ENCODE measurements around the gene BBS7.

BBS7 gene

GRCh38 chr4:121881158-121881557 is 10.9 kb upstream of the BBS7 start:
- no peak for DNase-seq (ENCODE audit: low read depth, low spot score)
- Histone ChIP-seq H3K9me3 (ENCODE audit: low read depth, low read length) (no peaks in the 10 kb centered on the region), H3K27ac (no peak overlapping the region), H3K4me3 (no peak overlapping the region), H3K9ac (ENCODE audit: insufficient read length) (no peak overlapping the region), H3K36me3 (ENCODE audit: insufficient read depth, low read length) (no peaks in the 10 kb centered on the region)
- TF ChIP-seq EZH2 (IDR thresholded peaks at IDR 0.05) (no peak), POLR2AphosphoS5 (IDR thresholded peaks at IDR 0.05; ENCODE audit: borderline replicate concordance, low read depth, low read length) (no peak), FOXP2 (optimal IDR thresholded peaks at IDR 0.05; ENCODE audit: control extremely low read depth, extremely low read length, insufficient read depth) (no peak)

GRCh38 chr4:121879135-121879534 is 8.9 kb upstream of the BBS7 start:
- TF ChIP-seq EZH2 (IDR thresholded peaks at IDR 0.05) (no peak), FOXP2 (optimal IDR thresholded peaks at IDR 0.05; ENCODE audit: control extremely low read depth, extremely low read length, insufficient read depth) (no peak), POLR2AphosphoS5 (IDR thresholded peaks at IDR 0.05; ENCODE audit: borderline replicate concordance, low read depth, low read length) (no peak)
- H3K36me3 ChIP-seq (ENCODE audit: insufficient read depth, low read length), result no peaks in the 10 kb centered on the region
- no peak overlapping the region for H3K4me3 ChIP-seq
- no peak for DNase-seq (ENCODE audit: low read depth, low spot score)
- H3K9me3 ChIP-seq (ENCODE audit: low read depth, low read length), result no peaks in the 10 kb centered on the region
- H3K27ac ChIP-seq, result no peak overlapping the region
- no peak overlapping the region for H3K9ac ChIP-seq (ENCODE audit: insufficient read length)

GRCh38 chr4:121877041-121877773 is 6.9 kb upstream of the BBS7 start:
- DNase-seq (ENCODE audit: low read depth, low spot score), result no peak
- Histone ChIP-seq H3K9me3 (ENCODE audit: low read depth, low read length) (no peaks in the 10 kb centered on the region), H3K4me3 (no peak overlapping the region), H3K36me3 (ENCODE audit: insufficient read depth, low read length) (no peaks in the 10 kb centered on the region), H3K27ac (no peak overlapping the region), H3K9ac (ENCODE audit: insufficient read length) (no peak overlapping the region)
- TF ChIP-seq FOXP2 (optimal IDR thresholded peaks at IDR 0.05; ENCODE audit: control extremely low read depth, extremely low read length, insufficient read depth) (no peak), POLR2AphosphoS5 (IDR thresholded peaks at IDR 0.05; ENCODE audit: borderline replicate concordance, low read depth, low read length) (no peak), EZH2 (IDR thresholded peaks at IDR 0.05) (no peak)

DNA sequence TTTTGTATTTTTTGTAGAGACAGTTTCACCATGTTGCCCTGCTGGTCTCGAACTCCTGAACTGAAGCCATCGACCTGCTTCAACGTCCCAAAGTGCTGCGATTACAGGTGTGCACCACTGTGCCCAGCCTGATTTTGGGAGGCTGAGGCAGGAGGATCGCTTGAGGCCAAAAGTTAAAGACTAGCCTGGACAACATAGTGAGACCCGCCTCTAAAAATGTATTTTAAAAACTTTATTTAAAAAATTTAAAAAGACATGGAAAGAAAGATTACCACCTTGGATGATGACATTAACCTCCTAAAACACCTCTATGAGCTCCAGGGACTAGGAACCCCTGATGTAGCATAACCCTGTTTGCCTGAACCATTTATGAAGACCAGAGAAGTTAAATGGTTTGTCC is 5.8 kb upstream of the BBS7 start:
- H3K9me3 ChIP-seq (ENCODE audit: low read depth, low read length), result no peaks in the 10 kb centered on the region
- no peak overlapping the region for H3K4me3 ChIP-seq
- H3K36me3 ChIP-seq (ENCODE audit: insufficient read depth, low read length), result no peaks in the 10 kb centered on the region
- TF ChIP-seq EZH2 (IDR thresholded peaks at IDR 0.05) (no peak), FOXP2 (optimal IDR thresholded peaks at IDR 0.05; ENCODE audit: control extremely low read depth, extremely low read length, insufficient read depth) (no peak), POLR2AphosphoS5 (IDR thresholded peaks at IDR 0.05; ENCODE audit: borderline replicate concordance, low read depth, low read length) (no peak)
- no peak overlapping the region for H3K27ac ChIP-seq
- DNase-seq (ENCODE audit: low read depth, low spot score), result no peak
- H3K9ac ChIP-seq (ENCODE audit: insufficient read length), result no peak overlapping the region

GRCh38 chr4:121875652-121876051 is 5.4 kb upstream of the BBS7 start:
- H3K4me3 ChIP-seq, result no peak overlapping the region
- no peak overlapping the region for H3K27ac ChIP-seq
- TF ChIP-seq EZH2 (IDR thresholded peaks at IDR 0.05) (no peak), FOXP2 (optimal IDR thresholded peaks at IDR 0.05; ENCODE audit: control extremely low read depth, extremely low read length, insufficient read depth) (no peak), POLR2AphosphoS5 (IDR thresholded peaks at IDR 0.05; ENCODE audit: borderline replicate concordance, low read depth, low read length) (no peak)
- no peaks in the 10 kb centered on the region for H3K36me3 ChIP-seq (ENCODE audit: insufficient read depth, low read length)
- no peaks in the 10 kb centered on the region for H3K9me3 ChIP-seq (ENCODE audit: low read depth, low read length)
- H3K9ac ChIP-seq (ENCODE audit: insufficient read length), result no peak overlapping the region
- no peak for DNase-seq (ENCODE audit: low read depth, low spot score)

DNA sequence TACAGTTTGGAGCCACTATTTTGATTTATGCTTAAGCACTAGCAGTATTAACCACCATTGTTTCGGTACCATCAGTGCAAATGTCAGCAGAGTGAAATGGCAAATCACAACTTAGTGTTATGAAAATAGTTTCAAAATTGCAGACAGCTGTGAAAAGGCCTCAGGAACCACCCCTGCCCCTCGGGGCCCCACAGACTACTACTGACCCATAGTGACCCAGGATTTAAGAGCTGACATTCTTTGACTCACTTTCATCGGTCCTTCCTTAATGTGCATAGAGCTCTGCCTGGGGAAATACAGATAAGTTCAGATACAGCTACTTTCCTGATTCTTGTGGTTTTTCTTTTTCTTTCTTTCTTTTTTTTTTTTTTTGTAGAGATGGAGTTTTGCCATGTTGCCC is 3.3 kb upstream of the BBS7 start:
- Histone ChIP-seq H3K9me3 (ENCODE audit: low read depth, low read length) (no peaks in the 10 kb centered on the region), H3K27ac (no peak overlapping the region), H3K9ac (ENCODE audit: insufficient read length) (no peak overlapping the region), H3K4me3 (no peak overlapping the region), H3K36me3 (ENCODE audit: insufficient read depth, low read length) (no peaks in the 10 kb centered on the region)
- DNase-seq (ENCODE audit: low read depth, low spot score), result no peak
- TF ChIP-seq POLR2AphosphoS5 (IDR thresholded peaks at IDR 0.05; ENCODE audit: borderline replicate concordance, low read depth, low read length) (no peak), EZH2 (IDR thresholded peaks at IDR 0.05) (no peak), FOXP2 (optimal IDR thresholded peaks at IDR 0.05; ENCODE audit: control extremely low read depth, extremely low read length, insufficient read depth) (no peak)

DNA sequence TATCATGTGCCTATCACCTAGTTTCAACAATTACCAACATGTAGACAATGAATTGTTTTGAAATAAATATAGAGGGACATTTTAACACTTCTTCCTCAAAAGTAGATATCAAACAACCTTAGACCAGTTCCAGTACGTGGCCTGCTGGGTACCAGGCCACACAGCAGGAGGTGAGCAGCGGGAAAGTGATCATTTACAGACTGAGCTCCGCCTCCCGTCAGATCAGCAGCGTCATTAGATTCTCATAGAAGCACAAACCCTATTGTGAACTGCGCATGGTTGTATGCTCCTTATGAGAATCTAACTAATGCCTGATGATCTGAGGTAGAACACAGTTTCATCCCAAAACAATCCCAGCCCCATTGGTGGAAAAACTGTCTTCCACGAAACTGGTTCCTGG is 6.5 kb downstream of the BBS7 start:
- Histone ChIP-seq H3K9ac (ENCODE audit: insufficient read length) (no peak overlapping the region), H3K4me3 (no peak overlapping the region), H3K9me3 (ENCODE audit: low read depth, low read length) (0 out of 2 replicates have a peak, but pooled peaks cover 5% of the 10 kb centered on the region), H3K27ac (no peak overlapping the region), H3K36me3 (ENCODE audit: insufficient read depth, low read length) (peaks cover 42% of the 10 kb centered on the region)
- TF ChIP-seq FOXP2 (optimal IDR thresholded peaks at IDR 0.05; ENCODE audit: control extremely low read depth, extremely low read length, insufficient read depth) (no peak), POLR2AphosphoS5 (IDR thresholded peaks at IDR 0.05; ENCODE audit: borderline replicate concordance, low read depth, low read length) (no peak), EZH2 (IDR thresholded peaks at IDR 0.05) (no peak)
- no peak for DNase-seq (ENCODE audit: low read depth, low spot score)

GRCh38 chr4:121861426-121861825 is 8.8 kb downstream of the BBS7 start:
- no peak for DNase-seq (ENCODE audit: low read depth, low spot score)
- peaks cover 34% of the 10 kb centered on the region for H3K36me3 ChIP-seq (ENCODE audit: insufficient read depth, low read length)
- H3K9me3 ChIP-seq (ENCODE audit: low read depth, low read length), result no peaks in the 10 kb centered on the region
- TF ChIP-seq EZH2 (IDR thresholded peaks at IDR 0.05), result no peak
- no peak for TF ChIP-seq FOXP2 (optimal IDR thresholded peaks at IDR 0.05; ENCODE audit: control extremely low read depth, extremely low read length, insufficient read depth)
- no peak for TF ChIP-seq POLR2AphosphoS5 (IDR thresholded peaks at IDR 0.05; ENCODE audit: borderline replicate concordance, low read depth, low read length)
- H3K4me3 ChIP-seq, result no peak overlapping the region
- H3K9ac ChIP-seq (ENCODE audit: insufficient read length), result no peak overlapping the region
- no peak overlapping the region for H3K27ac ChIP-seq

GRCh38 chr4:121860121-121860520 is 10.2 kb downstream of the BBS7 start:
- H3K36me3 ChIP-seq (ENCODE audit: insufficient read depth, low read length), result peaks cover 24% of the 10 kb centered on the region

More at GRCh38 chr4:121860121-121860520, 10.2 kb downstream of the BBS7 start:
- DNase-seq (ENCODE audit: low read depth, low spot score), result no peak
- TF ChIP-seq POLR2AphosphoS5 (IDR thresholded peaks at IDR 0.05; ENCODE audit: borderline replicate concordance, low read depth, low read length), result no peak
- TF ChIP-seq EZH2 (IDR thresholded peaks at IDR 0.05), result no peak
- no peak for TF ChIP-seq FOXP2 (optimal IDR thresholded peaks at IDR 0.05; ENCODE audit: control extremely low read depth, extremely low read length, insufficient read depth)
- Histone ChIP-seq H3K27ac (no peak overlapping the region), H3K9me3 (ENCODE audit: low read depth, low read length) (no peaks in the 10 kb centered on the region), H3K9ac (ENCODE audit: insufficient read length) (no peak overlapping the region), H3K4me3 (no peak overlapping the region)
